SK-N-SH (cell line): ENCODE results near the gene PIH1D2. TPM values are rescaled to one million over a fixed set of nuclear protein-coding genes. Genes with fewer than 3 reads are reported as not detected.

ENCODE experiments used
- CTCF ChIA-PET: fragments of 300-600, 350-600 bp; formaldehyde crosslinking; extraction: SDS; loops from one replicate; lab custom pipeline; 2021; lab: Yijun Ruan, JAX
- POLR2A ChIA-PET: fragments of 350-600 bp; sonication (Branson Sonifier 250); formaldehyde crosslinking; extraction: SDS; loops from one replicate; lab custom pipeline; 2020; ENCODE audit warnings: antibody characterized with exemption, inconsistent platforms; lab: Yijun Ruan, JAX
- DNase-seq: peaks from one replicate; pipeline ENCODE4 v3.0.0; 2012
- H2AFZ ChIP-seq: fragments of 200-600 bp; sonication (generic); 2 replicates; pipeline ENCODE4 v1.8.1; 2016; ENCODE audit warnings: antibody characterized with exemption, mild to moderate bottlenecking, low read depth
- H3F3A ChIP-seq: fragments of 200-600 bp; sonication (generic); replicated peaks from 2 replicates; pipeline ENCODE3; 2016; ENCODE audit warnings: antibody characterized with exemption, mild to moderate bottlenecking; ENCODE audit not compliant: insufficient read depth
- H3K27ac ChIP-seq, 2 experiments: fragments of 200-500 bp in 1 of 2; fragments of 200-600 bp in 1 of 2; sonication (Bioruptor generic) in 1 of 2; sonication (generic), shearing (Covaris generic) in 1 of 2; 2 replicates each; pipeline versions ENCODE4 v1.5.1 to v1.6.1; 2014 to 2016; ENCODE audit warnings: low read depth in 2 of 2, inconsistent platforms in 1 of 2, low read length in 1 of 2, mild to moderate bottlenecking in 1 of 2, mixed read lengths in 1 of 2
- H3K27me3 ChIP-seq: fragments of 200-600 bp; sonication (generic), shearing (Covaris generic); 2 replicates; pipeline ENCODE4 v1.6.1; 2016; ENCODE audit warnings: mixed run types; ENCODE audit not compliant: insufficient read depth
- H3K36me3 ChIP-seq, 2 experiments: fragments of 200-500 bp in 1 of 2; fragments of 200-600 bp in 1 of 2; sonication (Bioruptor generic) in 1 of 2; sonication (generic) in 1 of 2; replicated peaks in 1 of 2; 2 replicates each; pipeline versions ENCODE3 to v1.5.1; 2014 to 2016; ENCODE audit warnings: low read length in 1 of 2, mild to moderate bottlenecking in 1 of 2; ENCODE audit not compliant: insufficient read depth in 2 of 2, control insufficient read depth in 1 of 2
- H3K4me1 ChIP-seq, 2 experiments: fragments of 200-500 bp in 1 of 2; fragments of 200-600 bp in 1 of 2; sonication (Bioruptor generic) in 1 of 2; sonication (generic), shearing (Covaris generic) in 1 of 2; 2 replicates each; pipeline versions ENCODE4 v1.5.1 to v1.6.1; 2014 to 2016; ENCODE audit warnings: low read depth in 1 of 2, low read length in 1 of 2, mixed run types in 1 of 2; ENCODE audit not compliant: insufficient read depth in 2 of 2, control insufficient read depth in 1 of 2
- H3K4me2 ChIP-seq: fragments of 200-600 bp; sonication (generic), shearing (Covaris generic); 2 replicates; pipeline ENCODE4 v1.6.1; 2017; ENCODE audit warnings: mixed run types
- H3K4me3 ChIP-seq, 2 experiments: fragments of 200-500 bp in 1 of 2; fragments of 200-600 bp in 1 of 2; sonication (Bioruptor generic) in 1 of 2; sonication (generic), shearing (Covaris generic) in 1 of 2; 2 replicates each; pipeline versions ENCODE4 v1.5.1 to v1.8.1; 2014 to 2016; ENCODE audit warnings: low read depth in 2 of 2, inconsistent platforms in 1 of 2, low read length in 1 of 2, mild to moderate bottlenecking in 1 of 2, mixed read lengths in 1 of 2, moderate library complexity in 1 of 2
- H3K79me2 ChIP-seq: fragments of 200-600 bp; sonication (generic); 2 replicates; pipeline ENCODE4 v1.8.1; 2017; ENCODE audit warnings: mild to moderate bottlenecking; ENCODE audit not compliant: insufficient read depth
- H3K9ac ChIP-seq: fragments of 200-600 bp; sonication (generic); 2 replicates; pipeline ENCODE4 v1.6.1; 2017; ENCODE audit warnings: mixed run types
- H3K9me2 ChIP-seq: fragments of 200-600 bp; sonication (generic); 2 replicates; pipeline ENCODE4 v1.6.1; 2017; ENCODE audit warnings: mixed run types
- H3K9me3 ChIP-seq: fragments of 200-600 bp; sonication (generic); 2 replicates; pipeline ENCODE4 v1.6.1; 2017; ENCODE audit warnings: mixed run types, mild to moderate bottlenecking, moderate library complexity
- H4K20me1 ChIP-seq: fragments of 200-600 bp; sonication (generic); 2 replicates; pipeline ENCODE4 v1.6.1; 2017; ENCODE audit warnings: mild to moderate bottlenecking, mixed run types; ENCODE audit not compliant: insufficient read depth
- CTCF ChIP-seq: fragments of 200-600 bp; sonication (generic); IDR thresholded peaks from 2 replicates; pipeline ENCODE4 v1.6.1; 2017; ENCODE audit warnings: antibody characterized with exemption, mild to moderate bottlenecking, moderate library complexity
- EP300 ChIP-seq, 2 experiments: IDR thresholded peaks; 2 replicates each; pipeline versions ENCODE4 v1.4.0 to v1.6.1; 2012; ENCODE audit warnings: borderline replicate concordance in 1 of 2, low read depth in 1 of 2, low read length in 1 of 2
- FOXJ3 ChIP-seq: sonication (generic); formaldehyde crosslinking; IDR thresholded peaks from 2 replicates; pipeline ENCODE4 v1.5.1; 2020; ENCODE audit warnings: mild to moderate bottlenecking, missing genetic modification reagents
- JUND ChIP-seq: IDR thresholded peaks from 2 replicates; pipeline ENCODE4 v1.4.0; 2012
- MEF2A ChIP-seq: IDR thresholded peaks from 2 replicates; pipeline ENCODE4 v1.4.0; 2012; ENCODE audit warnings: low read depth, borderline replicate concordance
- MXI1 ChIP-seq: IDR thresholded peaks from 2 replicates; pipeline ENCODE4 v1.6.1; 2012; ENCODE audit warnings: mild to moderate bottlenecking, low read depth, low read length, improper control_type of control experiment
- NRF1 ChIP-seq: IDR thresholded peaks from 2 replicates; pipeline ENCODE4 v1.6.1; 2012; ENCODE audit warnings: low read depth, mild to moderate bottlenecking, low read length
- PBX3 ChIP-seq: IDR thresholded peaks from 2 replicates; pipeline ENCODE4; 2012
- POLR2AphosphoS5 ChIP-seq: IDR thresholded peaks from 2 replicates; pipeline ENCODE4 v1.6.1; 2012; ENCODE audit warnings: low read depth, low read length
- RAD21 ChIP-seq: IDR thresholded peaks from 2 replicates; pipeline ENCODE4 v1.6.1; 2012; ENCODE audit warnings: mild to moderate bottlenecking, low read length
- RCOR1 ChIP-seq: fragments of 150-350 bp; IDR thresholded peaks from 2 replicates; pipeline ENCODE4 v1.6.1; 2017; ENCODE audit warnings: antibody characterized with exemption, low read length
- RFX5 ChIP-seq: IDR thresholded peaks from 2 replicates; pipeline ENCODE4 v1.6.1; 2012; ENCODE audit warnings: mild to moderate bottlenecking, improper control_type of control experiment, low read length
- SMC3 ChIP-seq: IDR thresholded peaks from 2 replicates; pipeline ENCODE4 v1.6.1; 2012; ENCODE audit warnings: low read depth, low read length, improper control_type of control experiment
- TAF1 ChIP-seq: IDR thresholded peaks from 2 replicates; pipeline ENCODE4 v1.6.1; 2012; ENCODE audit warnings: low read depth, mild to moderate bottlenecking, low read length, moderate library complexity, borderline replicate concordance
- TCF12 ChIP-seq: IDR thresholded peaks from 2 replicates; pipeline ENCODE4 v1.4.0; 2012
- USF1 ChIP-seq: IDR thresholded peaks from 2 replicates; pipeline ENCODE4 v1.4.0; 2012; ENCODE audit warnings: low read depth, borderline replicate concordance
- WGBS: methylation state at CpG from one replicate; pipeline ENCODE4 v1.1.6; 2017; ENCODE audit warnings: low lambda C conversion rate; 5-methylcytosine and 5-hydroxymethylcytosine counted together
- polyA plus RNA-seq, 3 experiments: library from polyadenylated mRNA; depleted of rRNA; stranded (reverse); fragments of >200 nt; gene quantifications; 2 replicates each; pipeline ENCODE4 v1.2.3, GENCODE V29; 2012

Gene PIH1D2
- polyA plus RNA-seq, 1 of the 3 experiments (the other 2 are of a cell fraction): 0.97 TPM

GRCh38 chr11:112121981-112122615 is 48.3 kb upstream of the PIH1D2 start:
- no peak for DNase-seq
- H3K4me2 ChIP-seq: no peak overlapping the region
- H3K9ac ChIP-seq: no peak overlapping the region
- no peak overlapping the region for H3K4me3 ChIP-seq
- no peak for TF ChIP-seq POLR2AphosphoS5
- ChIA-PET CTCF (interaction anchor here (0.8 to 1.4 kb wide), 6 partner anchors 8 to 158 kb away, joined by 3 to 8 read pairs (median 4); partner anchors contain the start of gene BCO2), POLR2A (no interaction called here)
- 99% methylated on average over 5 of the region's 5 CpGs for WGBS
- no peaks in the 10 kb centered on the region for H3K9me2 ChIP-seq
- no peaks in the 10 kb centered on the region for H3K27me3 ChIP-seq
- no peaks in the 10 kb centered on the region for H3K9me3 ChIP-seq
- no peak overlapping the region for H2AFZ ChIP-seq
- H3K79me2 ChIP-seq: no peaks in the 10 kb centered on the region
- no peak overlapping the region for H3K27ac ChIP-seq
- no peaks in the 10 kb centered on the region for H3K36me3 ChIP-seq
- no peaks in the 10 kb centered on the region for H4K20me1 ChIP-seq
- peaks cover 20% of the 10 kb centered on the region for H3F3A ChIP-seq
- peaks cover 0 to 22% of the 10 kb centered on the region in 2 experiments; a peak in 1 of 4 replicates for H3K4me1 ChIP-seq

GRCh38 chr11:112118176-112118575 is 44.4 kb upstream of the PIH1D2 start:
- ChIA-PET CTCF (interaction anchor here (0.7 to 1.3 kb wide), 2 partner anchors 57 to 162 kb away, joined by 4 to 5 read pairs; partner anchors contain the start of gene BCO2), POLR2A (no interaction called here)

GRCh38 chr11:112115386-112115785 is 41.6 kb upstream of the PIH1D2 start:
- H3K9ac ChIP-seq: no peak overlapping the region
- CTCF ChIA-PET: interaction anchor here (1.2 to 7.0 kb wide), 6 partner anchors 11 to 166 kb away, joined by 3 to 76 read pairs (median 14); partner anchors contain the start of gene BCO2
- H3K79me2 ChIP-seq: no peaks in the 10 kb centered on the region
- WGBS: 85% methylated on average over 5 of the region's 5 CpGs
- no peaks in the 10 kb centered on the region for H3K9me3 ChIP-seq
- no peaks in the 10 kb centered on the region for H3K36me3 ChIP-seq
- no peak overlapping the region for H3K4me3 ChIP-seq
- H4K20me1 ChIP-seq: no peaks in the 10 kb centered on the region
- no peak for TF ChIP-seq USF1
- no peak for TF ChIP-seq TAF1
- no peak for TF ChIP-seq SMC3
- TF ChIP-seq RAD21: no peak
- no peak for TF ChIP-seq FOXJ3 (CRISPR knock-in tag)
- no peak for TF ChIP-seq EP300 (IDR thresholded peaks at IDR 0.05; ENCODE audit: borderline replicate concordance in 1 of 2, low read depth in 1 of 2, low read length in 1 of 2)
- no peak for TF ChIP-seq CTCF
- no peak for TF ChIP-seq NRF1
- no peak for TF ChIP-seq PBX3
- no peak for TF ChIP-seq MEF2A
- TF ChIP-seq TCF12: no peak
- TF ChIP-seq RCOR1: no peak
- TF ChIP-seq JUND: no peak
- TF ChIP-seq MXI1: no peak
- no peak for TF ChIP-seq POLR2AphosphoS5
- no peak for TF ChIP-seq RFX5
- peaks cover 0 to 15% of the 10 kb centered on the region in 2 experiments; a peak in 1 of 4 replicates for H3K4me1 ChIP-seq
- no peaks in the 10 kb centered on the region for H3K9me2 ChIP-seq
- no peak overlapping the region for H2AFZ ChIP-seq
- H3K27me3 ChIP-seq: no peaks in the 10 kb centered on the region
- DNase-seq: no peak
- H3K27ac ChIP-seq: no peak overlapping the region
- peaks cover 20% of the 10 kb centered on the region for H3F3A ChIP-seq
- no peak overlapping the region for H3K4me2 ChIP-seq
- POLR2A ChIA-PET: no interaction called here

More at GRCh38 chr11:112118176-112118575, 44.4 kb upstream of the PIH1D2 start:
- Histone ChIP-seq H4K20me1 (no peaks in the 10 kb centered on the region), H3K9me3 (no peaks in the 10 kb centered on the region), H2AFZ (no peak overlapping the region), H3K36me3 (no peaks in the 10 kb centered on the region), H3K27me3 (no peaks in the 10 kb centered on the region), H3K9ac (no peak overlapping the region), H3K4me3 (no peak overlapping the region), H3K27ac (no peak overlapping the region), H3K4me2 (no peak overlapping the region), H3F3A (peaks cover 20% of the 10 kb centered on the region), H3K4me1 (peaks cover 0 to 26% of the 10 kb centered on the region in 2 experiments; a peak in 1 of 4 replicates), H3K79me2 (no peaks in the 10 kb centered on the region), H3K9me2 (no peaks in the 10 kb centered on the region)
- no peak for TF ChIP-seq JUND
- no peak for DNase-seq
- 97% methylated on average over 2 of the region's 2 CpGs for WGBS
